H9 (cell line): ENCODE measurements around the gene RBM8A. TPM values are rescaled to one million over a fixed set of nuclear protein-coding genes. Genes with fewer than 3 reads are reported as not detected.

Source experiments
- DNase-seq: peaks from one replicate; pipeline ENCODE4 v3.0.0-alpha.2; 2017
- H2AFZ ChIP-seq: one replicate; pipeline ENCODE4 v1.6.1; 2013; ENCODE audit warnings: mild to moderate bottlenecking, low read length, control low read depth, moderate library complexity
- H2AK5ac ChIP-seq: 2 replicates; pipeline ENCODE4 v1.6.1; 2013; ENCODE audit warnings: low read length, control low read depth, mixed read lengths; ENCODE audit not compliant: insufficient read length
- H2BK120ac ChIP-seq: one replicate; pipeline ENCODE4 v1.6.1; 2013; ENCODE audit warnings: low read depth, mild to moderate bottlenecking, low read length, control low read depth, inconsistent platforms; ENCODE audit not compliant: poor library complexity, severe bottlenecking
- H2BK12ac ChIP-seq: 2 replicates; pipeline ENCODE4 v1.6.1; 2013; ENCODE audit warnings: low read length, control low read depth, mixed read lengths, low read depth; ENCODE audit not compliant: insufficient read length
- H2BK15ac ChIP-seq: 2 replicates; pipeline ENCODE4 v1.6.1; 2013; ENCODE audit warnings: low read depth, low read length, control low read depth
- H2BK20ac ChIP-seq: one replicate; pipeline ENCODE4 v1.6.1; 2013; ENCODE audit warnings: low read depth, mild to moderate bottlenecking, low read length, control low read depth, inconsistent platforms; ENCODE audit not compliant: poor library complexity, severe bottlenecking
- H2BK5ac ChIP-seq: 2 replicates; pipeline ENCODE4 v1.6.1; 2013; ENCODE audit warnings: low read length, control low read depth, mixed read lengths; ENCODE audit not compliant: insufficient read length
- H3K14ac ChIP-seq: 2 replicates; pipeline ENCODE4 v1.6.1; 2013; ENCODE audit warnings: low read length, control low read depth; ENCODE audit not compliant: insufficient read depth
- H3K18ac ChIP-seq: 2 replicates; pipeline ENCODE4 v1.6.1; 2013; ENCODE audit warnings: low read depth, mild to moderate bottlenecking, mixed read lengths, low read length, control low read depth; ENCODE audit not compliant: insufficient read length
- H3K23ac ChIP-seq: 2 replicates; pipeline ENCODE4 v1.6.1; 2013; ENCODE audit warnings: low read length, control low read depth, mixed read lengths, low read depth; ENCODE audit not compliant: insufficient read length
- H3K23me2 ChIP-seq: 2 replicates; pipeline ENCODE4 v1.6.1; 2013; ENCODE audit warnings: low read depth, mild to moderate bottlenecking, mixed read lengths, low read length, control low read depth; ENCODE audit not compliant: insufficient read length, poor library complexity, severe bottlenecking
- H3K27ac ChIP-seq: 2 replicates; pipeline ENCODE4 v1.5.1; 2013; ENCODE audit warnings: low read length, control low read depth, mixed read lengths, low read depth; ENCODE audit not compliant: insufficient read length
- H3K27me3 ChIP-seq: 2 replicates; pipeline ENCODE4 v1.6.1; 2013; ENCODE audit warnings: low read length, control low read depth, inconsistent platforms; ENCODE audit not compliant: insufficient read depth
- H3K4ac ChIP-seq: 2 replicates; pipeline ENCODE4 v1.6.1; 2013; ENCODE audit warnings: low read depth, mild to moderate bottlenecking, control low read depth, inconsistent platforms, low read length, moderate library complexity
- H3K4me1 ChIP-seq: 2 replicates; pipeline ENCODE4 v1.6.1; 2013; ENCODE audit warnings: low read length, control low read depth, inconsistent platforms; ENCODE audit not compliant: insufficient read depth
- H3K4me2 ChIP-seq: 2 replicates; pipeline ENCODE4 v1.6.1; 2013; ENCODE audit warnings: low read length, control low read depth, mixed read lengths; ENCODE audit not compliant: insufficient read length, insufficient read depth
- H3K56ac ChIP-seq: 2 replicates; pipeline ENCODE4 v1.6.1; 2013; ENCODE audit warnings: low read depth, mild to moderate bottlenecking, mixed read lengths, low read length, control low read depth; ENCODE audit not compliant: insufficient read length
- H3K79me1 ChIP-seq: 2 replicates; pipeline ENCODE4 v1.6.1; 2013; ENCODE audit warnings: low read depth, mild to moderate bottlenecking, moderate library complexity, low read length, control low read depth, inconsistent platforms; ENCODE audit not compliant: insufficient read depth, poor library complexity, severe bottlenecking
- H3K79me2 ChIP-seq: 2 replicates; pipeline ENCODE4 v1.6.1; 2013; ENCODE audit warnings: low read length, control low read depth, inconsistent platforms; ENCODE audit not compliant: insufficient read depth
- H3K9ac ChIP-seq: 2 replicates; pipeline ENCODE4 v1.6.1; 2013; ENCODE audit warnings: low read length, control low read depth, mixed read lengths; ENCODE audit not compliant: insufficient read length; ENCODE audit errors: extremely low read depth
- H3K9me3 ChIP-seq: one replicate; pipeline ENCODE4 v1.6.1; 2013; ENCODE audit warnings: low read depth, low read length, inconsistent platforms; ENCODE audit not compliant: control insufficient read depth
- H3T11ph ChIP-seq: one replicate; pipeline ENCODE4 v1.6.1; 2013; ENCODE audit warnings: mild to moderate bottlenecking, low read length, control low read depth, inconsistent platforms
- H4K20me1 ChIP-seq: one replicate; pipeline ENCODE4 v1.6.1; 2013; ENCODE audit not compliant: control insufficient read depth, insufficient read length, insufficient read depth
- H4K5ac ChIP-seq: 2 replicates; pipeline ENCODE4 v1.6.1; 2013; ENCODE audit warnings: low read depth, mild to moderate bottlenecking, mixed read lengths, low read length, control low read depth; ENCODE audit not compliant: insufficient read length
- H4K8ac ChIP-seq: replicated peaks from 2 replicates; pipeline ENCODE4 v1.6.1; 2013; ENCODE audit warnings: low read length, control low read depth, mixed read lengths, low read depth; ENCODE audit not compliant: insufficient read length
- H4K91ac ChIP-seq: 2 replicates; pipeline ENCODE4 v1.6.1; 2013; ENCODE audit warnings: low read depth, mild to moderate bottlenecking, moderate library complexity, mixed read lengths, low read length, control low read depth; ENCODE audit not compliant: insufficient read length
- H3K27ac Mint-ChIP-seq, 3 experiments: 2 replicates in 2 of 3; 3 replicates in 1 of 3; pipeline ENCODE4 v1.8.0; 2020 to 2021; ENCODE audit warnings: mixed read lengths in 3 of 3, mild to moderate bottlenecking in 1 of 3, moderate library complexity in 1 of 3
- H3K27me3 Mint-ChIP-seq: 2 replicates; pipeline ENCODE4 v1.8.0; 2021; ENCODE audit warnings: low read depth, mild to moderate bottlenecking, moderate library complexity, mixed read lengths
- H3K36me3 Mint-ChIP-seq, 3 experiments: 2 replicates in 2 of 3; 3 replicates in 1 of 3; pipeline ENCODE4 v1.8.0; 2020 to 2021; ENCODE audit warnings: low read depth in 3 of 3, mixed read lengths in 3 of 3; ENCODE audit not compliant: insufficient read depth in 1 of 3
- H3K4me1 Mint-ChIP-seq, 2 experiments: 2 replicates each; pipeline ENCODE4 v1.8.0; 2020; ENCODE audit warnings: mixed read lengths in 2 of 2
- H3K4me3 Mint-ChIP-seq, 2 experiments: 2 replicates in 1 of 2; 3 replicates in 1 of 2; pipeline ENCODE4 v1.8.0; 2020 to 2021; ENCODE audit warnings: mild to moderate bottlenecking in 2 of 2, mixed read lengths in 2 of 2, moderate library complexity in 1 of 2
- H3K9me3 Mint-ChIP-seq, 2 experiments: 2 replicates in 1 of 2; 3 replicates in 1 of 2; pipeline ENCODE4 v1.8.0; 2020; ENCODE audit warnings: mild to moderate bottlenecking in 2 of 2, mixed read lengths in 2 of 2, moderate library complexity in 1 of 2
- WGBS: extraction: QIAGEN DNeasy Blood & Tissue Kit; methylation state at CpG from one replicate; pipeline ENCODE4 v1.1.7; 2013; ENCODE audit warnings: missing lambda C conversion rate, low lambda C conversion rate, mixed read lengths; ENCODE audit not compliant: insufficient read length; ENCODE audit errors: extremely low coverage; 5-methylcytosine and 5-hydroxymethylcytosine counted together
- total RNA-seq: library from RNA; stranded (reverse); gene quantifications from 2 replicates; pipeline ENCODE4 v1.2.1, GENCODE V29; 2021
- TF ChIP-seq, protein P1 (sequence below): fragments of 200-600 bp; sonication (generic); conservative IDR thresholded peaks from 3 replicates; pipeline ENCODE4 v1.8.0; 2021; ENCODE audit warnings: antibody characterized with exemption, mild to moderate bottlenecking

RBM8A gene
- total RNA-seq, 1 experiment from 2014 or later, result 298 TPM

DNA sequence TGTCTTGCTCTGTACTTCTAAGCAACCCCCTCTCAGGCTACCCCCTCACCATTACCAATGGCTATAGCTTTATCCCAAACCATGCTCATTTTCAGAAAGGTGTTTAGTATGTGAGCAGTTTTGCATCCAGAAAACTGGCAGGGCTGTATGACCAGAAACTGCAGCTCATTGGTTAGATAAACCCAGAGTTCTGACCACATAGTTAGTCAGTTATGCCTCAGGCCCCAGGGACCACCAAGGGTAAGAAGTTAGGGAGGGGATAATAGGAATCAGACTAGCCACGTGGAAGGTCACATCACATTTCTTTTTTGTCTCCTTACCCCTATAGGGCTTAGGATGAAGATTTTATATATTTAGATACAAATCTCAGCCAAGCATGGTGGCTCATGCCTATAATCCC is 18.6 kb downstream of the RBM8A start:
- DNase-seq, result no peak
- Histone ChIP-seq H3K9me3 (no peaks in the 10 kb centered on the region), H3K9ac (no peak overlapping the region), H4K91ac (no peak overlapping the region), H3K79me1 (no peaks in the 10 kb centered on the region), H2BK120ac (no peak overlapping the region), H4K5ac (no peak overlapping the region), H2BK20ac (no peak overlapping the region), H4K8ac (no peak overlapping the region), H2AFZ (no peak overlapping the region), H3K27ac (no peak overlapping the region), H2AK5ac (no peak overlapping the region), H3T11ph (no peak overlapping the region), H3K23ac (no peak overlapping the region), H3K4me2 (no peak overlapping the region), H3K27me3 (no peaks in the 10 kb centered on the region), H2BK15ac (no peak overlapping the region), H2BK12ac (no peak overlapping the region), H3K4ac (no peak overlapping the region), H2BK5ac (no peak overlapping the region), H3K14ac (no peak overlapping the region), H3K4me1 (no peaks in the 10 kb centered on the region), H3K23me2 (no peaks in the 10 kb centered on the region), H3K56ac (no peak overlapping the region), H4K20me1 (no peaks in the 10 kb centered on the region), H3K18ac (no peak overlapping the region), H3K79me2 (no peaks in the 10 kb centered on the region)
- Mint-ChIP-seq H3K27me3 (peaks cover 15% of the 10 kb centered on the region), H3K4me3 (no peak overlapping the region), H3K9me3 (no peaks in the 10 kb centered on the region), H3K36me3 (peaks cover 0 to 8% (median 0%) of the 10 kb centered on the region in 3 experiments; a peak in 2 of 7 replicates), H3K27ac (no peak overlapping the region), H3K4me1 (peaks cover 9 to 12% of the 10 kb centered on the region in 2 experiments)
- TF ChIP-seq, protein P1, sequence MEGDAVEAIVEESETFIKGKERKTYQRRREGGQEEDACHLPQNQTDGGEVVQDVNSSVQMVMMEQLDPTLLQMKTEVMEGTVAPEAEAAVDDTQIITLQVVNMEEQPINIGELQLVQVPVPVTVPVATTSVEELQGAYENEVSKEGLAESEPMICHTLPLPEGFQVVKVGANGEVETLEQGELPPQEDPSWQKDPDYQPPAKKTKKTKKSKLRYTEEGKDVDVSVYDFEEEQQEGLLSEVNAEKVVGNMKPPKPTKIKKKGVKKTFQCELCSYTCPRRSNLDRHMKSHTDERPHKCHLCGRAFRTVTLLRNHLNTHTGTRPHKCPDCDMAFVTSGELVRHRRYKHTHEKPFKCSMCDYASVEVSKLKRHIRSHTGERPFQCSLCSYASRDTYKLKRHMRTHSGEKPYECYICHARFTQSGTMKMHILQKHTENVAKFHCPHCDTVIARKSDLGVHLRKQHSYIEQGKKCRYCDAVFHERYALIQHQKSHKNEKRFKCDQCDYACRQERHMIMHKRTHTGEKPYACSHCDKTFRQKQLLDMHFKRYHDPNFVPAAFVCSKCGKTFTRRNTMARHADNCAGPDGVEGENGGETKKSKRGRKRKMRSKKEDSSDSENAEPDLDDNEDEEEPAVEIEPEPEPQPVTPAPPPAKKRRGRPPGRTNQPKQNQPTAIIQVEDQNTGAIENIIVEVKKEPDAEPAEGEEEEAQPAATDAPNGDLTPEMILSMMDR, result no peak
- WGBS, result no CpG with 5 or more reads among the region's 1 CpG
